Stimulated activated CD4-positive, alpha-beta T cell treated with anti-CD3 and anti-CD28 coated beads, Interleukin-4, amount 100 ng/mL, for 24 hours (primary cell): ENCODE measurements around the gene HIC2.
"Not testable (repeated sequence)": the region's sequence is repeated elsewhere in the genome, so short reads cannot be mapped to it uniquely, and the experiment has no call there.

Experiments
- DNase-seq: peaks from one replicate; pipeline ENCODE4 v3.0.0-alpha.2; 2020

HIC2 gene

GRCh38 chr22:21498489-21498888, 81.3 kb downstream of the HIC2 start:
- DNase-seq = not testable (repeated sequence)

- DNase-seq = not testable (repeated sequence)
Measured at GRCh38 chr22:21499623-21500506, 82.7 kb downstream of the HIC2 start.
